NCI-H524 (cell line): ENCODE measurements around the gene OR5D14.

Experiments
- DNase-seq, 2 experiments: peaks; one replicate each; lab custom pipeline; 2025; lab: John Stamatoyannopoulos, UW

Gene OR5D14

GRCh38 chr11:55795256-55795655 is at the start of gene OR5D14:
OR5D14 (plus strand) TSS chr11:55795556; CDS start chr11:55795556, 0 bp downstream.
- DNase-seq = no peak

- no peak for DNase-seq
Observed at GRCh38 chr11:55773138-55773537, 22.2 kb upstream of the OR5D14 start, which contains the start of gene OR5D13. OR5D13 (plus strand) TSS chr11:55773438; CDS start chr11:55773438, 0 bp downstream.

- no peak for DNase-seq
Observed at GRCh38 chr11:55791606-55792005, 3.8 kb upstream of the OR5D14 start.

DNA sequence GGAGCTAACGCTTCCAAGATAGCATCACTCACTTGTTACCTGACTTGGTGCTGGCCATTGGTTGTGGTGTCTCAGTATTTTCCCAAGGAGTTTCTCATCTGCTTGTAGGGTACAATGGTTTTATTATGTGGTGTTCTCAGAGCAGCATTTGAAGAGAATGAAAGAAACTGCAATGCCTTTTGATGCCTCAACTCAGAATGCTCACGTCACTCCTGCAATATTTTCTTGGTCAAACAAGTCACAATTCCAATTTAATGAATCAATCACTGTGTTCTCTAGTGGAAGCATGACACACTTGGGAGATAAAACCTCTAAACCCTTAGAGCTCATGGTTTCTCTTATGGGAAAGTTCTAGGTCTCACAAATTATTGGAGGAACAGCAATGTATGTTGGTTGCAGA is 2.0 kb upstream of the OR5D14 start:
- no peak for DNase-seq

GRCh38 chr11:55806248-55806647 is 10.9 kb downstream of the OR5D14 start:
- no peak for DNase-seq

- DNase-seq = no peak
Observed at GRCh38 chr11:55811067-55811466, 15.7 kb downstream of the OR5D14 start, which contains the start of gene OR5L1. OR5L1 (plus strand) TSS chr11:55811367; CDS start chr11:55811467, 100 bp downstream.

GRCh38 chr11:55819330-55819729 is 24.0 kb downstream of the OR5D14 start, which contains the start of gene OR5D18:
OR5D18 (plus strand) TSS chr11:55819630; CDS start chr11:55819630, 0 bp downstream.
- no peak for DNase-seq

DNA sequence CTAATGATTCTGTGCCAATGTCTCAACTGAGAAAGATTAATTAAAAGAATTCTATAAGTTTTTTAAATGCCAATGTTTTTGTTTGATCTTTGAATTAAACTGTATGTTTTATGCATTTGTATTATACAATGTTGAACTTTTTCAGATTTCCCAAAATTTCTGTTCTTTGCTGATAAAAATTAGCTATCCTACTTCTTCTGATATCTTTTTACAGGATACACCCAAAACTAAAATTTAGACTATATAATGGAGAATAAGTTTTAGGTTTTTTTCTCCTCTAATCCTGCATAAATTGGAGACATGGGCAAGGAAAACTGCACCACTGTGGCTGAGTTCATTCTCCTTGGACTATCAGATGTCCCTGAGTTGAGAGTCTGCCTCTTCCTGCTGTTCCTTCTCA is 31.6 kb downstream of the OR5D14 start, which contains the start of gene OR5L2:
TSS of gene OR5L2 (plus strand) at position 301 of the 400 bp plus-strand sequence. CDS start at position 301, 0 bp downstream.
- no peak for DNase-seq

GRCh38 chr11:55838452-55838851 is 43.1 kb downstream of the OR5D14 start, which contains the start of gene OR5D16:
OR5D16 (plus strand) TSS chr11:55838752; CDS start chr11:55838752, 0 bp downstream.
- no peak for DNase-seq
